GM18870 (cell line): Measurements from ENCODE around the gene SRPK2.
"Not testable (repeated sequence)": the region's sequence is repeated elsewhere in the genome, so short reads cannot be mapped to it uniquely, and the experiment has no call there.

ENCODE experiments used
- ATAC-seq: cut with Tn5 transposase; IDR thresholded peaks from one replicate; pipeline ENCODE4 v1.9.1; 2021; ENCODE audit warnings: moderate library complexity; ENCODE audit not compliant: unreplicated experiment

SRPK2 gene

GRCh38 chr7:105388356-105389087 lies at the start of gene SRPK2:
Gene SRPK2, minus strand, starts transcription at chr7:105388921.
- no peak for ATAC-seq

DNA sequence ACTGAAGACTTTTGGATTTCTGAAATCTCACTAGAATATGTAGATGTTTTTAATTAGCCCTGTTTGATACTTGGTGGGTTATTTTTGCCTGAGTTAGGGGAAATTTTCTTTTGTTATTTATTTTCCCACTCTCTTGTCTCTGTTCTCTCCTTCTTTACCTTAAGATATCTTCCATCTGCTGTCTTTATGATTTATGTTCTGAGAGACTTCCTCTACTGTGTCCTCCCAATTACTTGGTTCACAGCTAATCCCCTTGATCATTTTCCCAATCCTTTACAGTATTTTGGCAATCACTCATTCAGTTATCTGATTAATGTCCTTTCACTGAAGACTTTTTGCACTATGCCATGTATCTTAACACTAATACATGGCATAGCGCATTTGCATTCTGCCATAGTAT lies 49.5 kb upstream of the SRPK2 start:
- no peak for ATAC-seq

DNA sequence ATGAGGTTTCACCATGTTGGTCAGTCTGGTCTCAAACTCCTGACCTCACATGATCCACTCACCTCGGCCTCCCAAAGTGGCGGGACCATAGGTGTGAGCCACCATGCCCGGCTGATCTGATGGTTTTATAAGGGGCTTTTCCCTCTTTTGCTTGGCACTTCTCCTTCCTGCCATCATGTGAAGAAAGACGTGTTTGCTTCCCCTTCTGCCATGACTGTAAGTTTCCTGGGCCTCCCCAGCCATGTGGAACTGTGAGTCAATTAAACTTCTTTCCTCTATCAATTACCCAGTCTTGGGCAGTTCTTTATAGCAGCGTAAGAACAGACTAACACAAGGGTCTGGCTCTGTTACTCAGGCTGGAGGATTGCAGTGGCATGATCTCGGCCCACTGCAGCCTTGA lies 48.6 kb upstream of the SRPK2 start:
- ATAC-seq = not testable (repeated sequence)

- no peak for ATAC-seq
Measured at GRCh38 chr7:105429746-105430612, 41.3 kb upstream of the SRPK2 start.

GRCh38 chr7:105426606-105427146 lies 38.0 kb upstream of the SRPK2 start:
- no peak for ATAC-seq

DNA sequence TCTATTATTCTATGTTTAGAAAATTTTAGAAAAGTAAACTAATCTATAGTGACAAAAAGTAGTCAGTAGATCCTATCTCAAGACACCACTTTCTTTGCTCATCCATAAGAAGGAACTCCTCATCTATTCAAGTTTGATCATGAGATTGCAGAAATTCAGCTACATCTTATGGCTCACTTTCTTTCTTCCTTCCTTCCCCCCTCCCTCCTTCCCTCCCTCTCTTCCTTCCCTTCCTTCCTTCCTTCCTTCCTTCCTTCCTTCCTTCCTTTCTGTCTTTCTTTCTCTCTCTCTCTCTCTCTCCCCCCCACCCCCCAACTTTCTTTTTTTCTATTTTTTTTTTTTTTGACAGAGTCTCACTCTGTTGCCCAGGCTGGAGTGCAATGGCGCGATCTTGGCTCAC lies 35.3 kb upstream of the SRPK2 start:
- no peak for ATAC-seq

GRCh38 chr7:105413887-105414437 lies 25.2 kb upstream of the SRPK2 start:
- ATAC-seq = no peak

GRCh38 chr7:105410774-105411173 lies 22.1 kb upstream of the SRPK2 start:
- not testable (repeated sequence) for ATAC-seq

DNA sequence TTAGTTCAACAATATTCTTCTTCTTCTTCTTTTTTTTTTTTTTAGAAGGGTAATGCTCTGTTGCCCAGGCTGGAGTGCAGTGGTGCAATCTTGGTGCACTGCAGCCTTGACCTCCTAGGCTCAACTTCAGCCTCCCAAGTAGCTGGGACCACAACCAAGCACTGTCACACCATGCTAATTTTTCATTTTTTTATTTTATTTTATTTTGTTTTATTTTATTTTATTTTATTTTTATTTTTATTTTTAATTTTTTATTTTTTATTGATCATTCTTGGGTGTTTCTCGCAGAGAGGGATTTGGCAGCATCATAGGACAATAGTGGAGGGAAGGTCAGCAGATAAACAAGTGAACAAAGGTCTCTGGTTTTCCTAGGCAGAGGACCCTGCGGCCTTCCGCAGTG lies 21.1 kb upstream of the SRPK2 start:
- not testable (repeated sequence) for ATAC-seq

- ATAC-seq = no peak
Measured at GRCh38 chr7:105408791-105409410, 20.2 kb upstream of the SRPK2 start.

DNA sequence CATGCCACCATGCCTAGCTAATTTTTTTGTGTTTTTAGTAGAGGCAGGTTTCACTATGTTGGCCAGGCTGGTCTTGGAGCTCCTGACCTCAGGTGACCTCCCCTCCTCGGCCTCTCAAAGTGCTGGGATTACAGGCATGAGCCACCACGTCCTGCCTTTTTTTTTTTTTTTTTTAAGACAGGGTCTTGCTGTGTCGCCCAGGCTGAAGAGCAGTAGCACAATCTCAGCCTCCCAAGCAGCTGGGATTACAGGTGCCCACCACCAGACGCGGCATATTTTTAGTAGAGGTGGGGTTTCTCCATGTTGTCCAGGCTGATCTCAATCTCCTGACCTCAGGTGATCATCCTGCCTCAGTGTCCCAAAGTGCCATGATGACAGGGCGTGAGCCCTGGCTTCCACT lies 14.4 kb upstream of the SRPK2 start:
- no peak for ATAC-seq

DNA sequence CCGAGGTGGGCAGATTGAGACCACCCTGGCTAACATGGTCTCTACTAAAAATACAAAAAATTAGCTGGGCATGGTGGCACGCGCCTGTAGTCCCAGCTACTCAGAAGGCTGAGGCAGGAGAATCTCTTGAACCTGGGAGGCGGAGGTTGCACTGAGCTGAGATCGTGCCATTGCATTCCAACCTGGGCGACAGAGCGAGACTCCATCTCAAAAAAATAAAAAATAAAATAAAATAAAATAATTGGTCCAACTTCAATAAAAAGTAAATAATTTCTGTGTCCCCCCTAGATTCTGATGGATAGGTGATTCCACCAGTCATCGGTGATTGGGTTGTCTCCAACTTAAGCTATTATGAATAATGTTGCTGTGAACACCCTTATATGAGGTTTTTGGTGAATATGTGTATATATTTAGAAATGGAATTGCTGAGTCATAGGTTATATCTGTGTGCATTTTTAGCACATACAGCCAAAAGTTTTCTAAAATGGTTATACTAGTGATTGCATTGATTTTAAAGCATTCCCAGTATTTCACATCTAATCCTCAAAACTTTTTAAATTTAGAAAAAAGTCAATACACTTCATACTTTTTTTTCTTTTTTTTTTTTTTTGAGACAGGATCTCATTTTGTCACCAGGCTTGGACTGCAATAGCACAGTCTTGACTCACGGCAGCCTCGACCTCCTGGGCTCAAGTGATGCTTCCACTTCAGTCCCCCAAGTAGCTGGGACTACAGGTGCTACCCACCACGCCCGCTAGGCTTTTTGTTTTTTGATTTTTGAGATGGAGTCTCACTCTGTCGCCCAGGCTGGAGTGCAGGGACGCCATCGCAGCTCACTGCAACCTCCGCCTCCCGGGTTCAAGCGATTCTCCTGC lies 13.7 kb upstream of the SRPK2 start:
- ATAC-seq = no peak

GRCh38 chr7:105399043-105399725 lies 10.5 kb upstream of the SRPK2 start:
- no peak for ATAC-seq

DNA sequence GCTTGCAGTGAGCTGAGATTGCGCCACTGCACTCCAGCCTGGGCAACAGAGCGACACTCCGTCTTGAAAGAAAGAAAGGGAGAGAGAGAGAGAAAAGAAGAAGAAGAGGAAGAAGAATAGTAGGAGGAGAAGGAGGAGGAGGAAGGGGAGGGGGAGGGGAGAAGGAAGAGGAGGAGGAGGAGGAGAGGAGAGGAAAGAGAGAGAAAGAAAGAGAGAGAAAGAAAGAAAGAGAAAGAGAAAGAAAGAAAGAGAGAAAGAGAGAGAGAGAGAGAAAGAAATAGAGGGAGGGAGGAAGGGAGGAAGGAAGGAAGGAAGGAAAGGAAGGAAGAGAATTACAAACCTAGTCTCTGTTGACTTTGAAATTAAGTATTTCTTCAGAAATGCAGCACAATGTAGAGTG lies 7.8 kb upstream of the SRPK2 start:
- ATAC-seq = no peak

GRCh38 chr7:105391429-105391828 lies 2.7 kb upstream of the SRPK2 start:
- no peak for ATAC-seq

- ATAC-seq = no peak
Measured at GRCh38 chr7:105389889-105390288, 1.2 kb upstream of the SRPK2 start.

DNA sequence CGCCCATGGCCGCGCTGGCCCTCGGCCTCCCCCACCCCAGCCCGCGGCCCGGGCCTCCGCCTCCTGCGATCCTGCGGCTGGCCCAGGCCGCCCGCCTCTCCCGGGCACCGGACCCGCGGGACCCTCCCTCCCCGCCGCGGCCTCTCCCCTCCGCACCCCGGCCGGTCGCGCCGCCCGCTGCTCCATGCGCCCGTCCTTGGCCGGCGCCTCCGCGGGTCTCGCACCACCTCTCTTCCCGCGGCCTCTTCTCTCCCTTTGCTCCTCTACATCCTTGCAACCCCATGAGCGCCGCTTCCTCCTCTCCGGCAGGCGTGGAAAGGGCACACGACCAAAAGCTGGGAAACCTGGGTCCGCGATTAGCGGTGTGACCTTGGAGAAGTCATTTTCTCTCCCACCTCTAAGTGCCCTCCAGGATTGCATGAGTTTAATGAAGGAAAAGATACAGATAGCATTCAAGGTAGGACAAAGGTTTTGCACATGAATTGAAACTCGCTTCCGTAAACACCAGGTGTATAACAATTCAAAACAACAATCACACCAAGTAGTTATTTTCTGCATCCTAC lies 448 bp upstream of the SRPK2 start:
- ATAC-seq = no peak

- no peak for ATAC-seq
Measured at GRCh38 chr7:105387508-105388355, 989 bp downstream of the SRPK2 start.
